LNCAP (cell line): ENCODE results near the gene HOXA1.

Experiments
- CTCF ChIP-seq: fragments of 450-650 bp; IDR thresholded peaks from 2 replicates; pipeline ENCODE4 v1.5.1; 2017; ENCODE audit warnings: mild to moderate bottlenecking

HOXA1 gene

GRCh38 chr7:27124096-27124901 is 28.5 kb upstream of the HOXA1 start:
- TF ChIP-seq CTCF, result no peak

GRCh38 chr7:27123477-27124053 is 27.8 kb upstream of the HOXA1 start:
- no peak for TF ChIP-seq CTCF

GRCh38 chr7:27123007-27123476 is 27.2 kb upstream of the HOXA1 start:
- no peak for TF ChIP-seq CTCF

GRCh38 chr7:27122077-27122910 is 26.5 kb upstream of the HOXA1 start:
- TF ChIP-seq CTCF, result no peak

GRCh38 chr7:27121684-27122076 is 25.9 kb upstream of the HOXA1 start:
- TF ChIP-seq CTCF, result no peak

GRCh38 chr7:27119412-27119911 is 23.7 kb upstream of the HOXA1 start:
- TF ChIP-seq CTCF, result no peak

- TF ChIP-seq CTCF, result no peak
These were observed 22.8 kb upstream of the HOXA1 start for GRCh38 chr7:27118580-27118979.
